AG04450 (cell line): ENCODE results near the gene APOBEC3B. TPM values are rescaled to one million over a fixed set of nuclear protein-coding genes. Genes with fewer than 3 reads are reported as not detected.
"Not testable (repeated sequence)": the region's sequence is repeated elsewhere in the genome, so short reads cannot be mapped to it uniquely, and the experiment has no call there.

Source experiments
- CTCF ChIA-PET: fragments of 300-600, 350-600 bp; formaldehyde crosslinking; extraction: SDS; loops from one replicate; lab custom pipeline; 2022; ENCODE audit warnings: antibody characterized with exemption, inconsistent platforms; lab: Charles Lee
- POLR2A ChIA-PET: fragments of 350-600 bp; formaldehyde crosslinking; extraction: SDS; loops from one replicate; lab custom pipeline; 2021; ENCODE audit warnings: antibody characterized with exemption, inconsistent platforms; lab: Yijun Ruan, JAX
- DNase-seq: peaks from one replicate; pipeline ENCODE4 v3.0.0-alpha.2; 2011; ENCODE audit warnings: low read depth, low spot score
- H3K27ac ChIP-seq: one replicate; pipeline ENCODE4 v1.5.1; 2012; ENCODE audit warnings: low read depth, low read length, control low read depth
- H3K27me3 ChIP-seq: one replicate; pipeline ENCODE4 v1.6.0; 2012; ENCODE audit warnings: low read length; ENCODE audit not compliant: control insufficient read depth, insufficient read depth
- H3K4me3 ChIP-seq: 2 replicates; pipeline ENCODE4 v1.5.1; 2011; ENCODE audit warnings: mild to moderate bottlenecking, low read depth, low read length, control low read depth
- H3K9me3 ChIP-seq: 2 replicates; pipeline ENCODE4 v1.5.1; 2012; ENCODE audit warnings: low read length; ENCODE audit not compliant: control insufficient read depth, insufficient read depth
- CTCF ChIP-seq: IDR thresholded peaks from 2 replicates; pipeline ENCODE4 v1.5.1; 2011; ENCODE audit warnings: low read depth, low read length, control low read depth, inconsistent platforms
- polyA plus RNA-seq: library from polyadenylated mRNA; depleted of rRNA; stranded (reverse); fragments of >200 nt; gene quantifications from 2 replicates; pipeline ENCODE4 v1.2.3, GENCODE V29; 2011

APOBEC3B gene
- polyA plus RNA-seq, 1 experiment = 12.5 TPM

DNA sequence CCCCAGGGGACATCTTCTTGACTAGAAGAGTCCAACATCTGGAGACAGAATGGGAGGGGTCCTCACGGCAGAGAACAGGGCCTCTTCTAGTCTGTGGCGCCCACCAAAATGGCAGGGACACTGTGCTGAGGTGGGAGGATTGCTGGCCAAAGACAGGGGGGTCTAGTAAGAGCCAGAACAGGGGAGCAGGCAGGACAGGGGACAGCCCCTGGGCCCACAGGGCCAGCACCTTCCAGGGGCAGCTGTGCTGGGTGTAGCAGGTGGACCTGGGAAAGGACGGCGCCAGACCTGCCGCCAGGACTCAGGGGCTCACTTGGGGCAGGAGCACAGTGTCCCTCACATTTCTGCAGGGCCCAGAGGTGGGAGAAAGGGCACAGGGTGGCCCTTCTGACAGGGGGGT, 25.6 kb upstream of the APOBEC3B start:
- ChIA-PET CTCF (no interaction called here), POLR2A (no interaction called here)
- no peak overlapping the region for H3K4me3 ChIP-seq
- H3K27ac ChIP-seq = no peak overlapping the region
- TF ChIP-seq CTCF = no peak
- no peak for DNase-seq
- peaks cover 37% of the 10 kb centered on the region for H3K27me3 ChIP-seq
- no peaks in the 10 kb centered on the region; the same call in 1 of the 2 replicates for H3K9me3 ChIP-seq

DNA sequence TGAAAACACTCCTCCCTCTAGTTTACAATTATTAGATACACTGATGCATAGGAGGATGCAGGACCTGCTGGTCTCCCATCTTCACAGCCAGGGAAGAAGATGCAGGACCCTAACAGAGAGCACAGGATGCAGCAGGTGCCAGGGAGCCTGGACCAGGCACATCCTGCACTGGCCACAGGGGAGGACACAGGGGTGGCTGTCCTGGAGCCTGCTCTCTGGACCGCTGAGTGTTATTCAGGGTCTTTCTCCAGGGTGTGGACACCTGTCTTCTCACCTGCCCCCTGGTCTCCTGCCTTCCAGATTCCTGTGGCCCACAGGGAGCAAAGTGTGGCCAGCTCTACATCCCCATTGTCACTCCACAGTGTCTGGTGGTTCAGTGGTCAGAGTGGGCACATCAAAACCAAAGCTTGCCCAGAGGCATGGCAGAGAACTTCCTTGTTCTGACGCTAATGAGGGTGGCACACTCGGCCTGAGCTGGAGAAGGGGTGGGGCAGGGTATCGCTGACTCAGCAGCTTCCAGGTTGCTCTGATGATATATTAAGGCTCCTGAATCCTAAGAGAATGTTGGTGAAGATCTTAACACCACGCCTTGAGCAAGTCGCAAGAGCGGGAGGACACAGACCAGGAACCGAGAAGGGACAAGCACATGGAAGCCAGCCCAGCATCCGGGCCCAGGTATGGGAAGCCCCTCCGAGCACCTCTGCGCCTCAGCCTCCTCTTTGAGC, 24.9 kb upstream of the APOBEC3B start, which contains the start of gene APOBEC3A:
Gene APOBEC3A (plus strand): TSS at position 564 of the 725 bp plus-strand sequence. CDS start 83 bp downstream, at position 647.
- DNase-seq = no peak
- H3K9me3 ChIP-seq = no peaks in the 10 kb centered on the region; the same call in 1 of the 2 replicates
- ChIA-PET CTCF (no interaction called here), POLR2A (no interaction called here)
- H3K4me3 ChIP-seq = no peak within 1 kb of the TSS
- TF ChIP-seq CTCF = no peak
- peaks cover 31% of the 10 kb centered on the region for H3K27me3 ChIP-seq
- H3K27ac ChIP-seq = no peak within 1 kb of the TSS

DNA sequence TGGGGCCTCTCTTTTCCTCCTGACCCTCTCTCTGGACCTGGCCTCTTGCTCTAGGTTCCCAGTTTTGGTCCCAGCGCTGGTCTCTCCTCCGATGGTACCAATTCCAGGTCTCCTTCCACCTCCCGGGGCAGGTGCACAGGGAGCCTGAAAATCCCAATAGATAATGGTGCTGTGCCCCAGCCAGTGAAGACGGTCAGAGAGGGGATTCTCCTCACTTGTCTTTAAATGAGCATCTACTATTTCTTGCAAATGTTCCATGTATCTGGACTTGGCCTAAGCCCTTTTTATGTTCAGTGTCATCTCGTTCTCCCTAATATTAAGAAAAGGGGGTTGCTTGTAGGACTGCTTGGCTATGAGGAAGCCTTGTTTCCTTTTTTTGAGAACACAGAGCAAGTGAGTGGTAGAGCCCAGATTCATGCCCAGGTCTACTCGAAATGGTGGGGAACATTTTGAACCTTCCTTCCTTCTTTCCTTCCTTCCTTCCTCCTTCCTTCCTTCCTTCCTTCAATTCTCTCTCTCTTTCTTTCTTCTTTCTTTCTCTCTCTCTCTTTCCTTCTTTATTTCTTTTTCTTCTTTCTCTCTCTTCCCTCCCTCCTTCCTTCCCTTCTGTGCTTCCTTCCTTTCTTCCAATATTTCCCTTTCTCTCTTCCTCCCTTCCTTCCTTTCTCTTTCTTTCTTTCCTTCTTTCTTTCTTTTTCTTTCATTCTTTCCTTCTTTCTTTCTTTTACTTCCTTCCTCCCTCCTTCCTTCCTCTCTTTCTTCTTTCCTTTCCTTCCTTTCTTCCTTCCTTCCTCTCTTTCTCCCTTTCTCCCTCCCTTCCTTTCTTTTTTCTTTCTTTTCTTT, 24.1 kb upstream of the APOBEC3B start:
- Histone ChIP-seq H3K27ac (no peak overlapping the region), H3K27me3 (peaks cover 25% of the 10 kb centered on the region), H3K9me3 (no peaks in the 10 kb centered on the region; the same call in 1 of the 2 replicates), H3K4me3 (no peak overlapping the region)
- TF ChIP-seq CTCF = no peak
- POLR2A ChIA-PET = no interaction called here
- CTCF ChIA-PET = no interaction called here
- DNase-seq = no peak

DNA sequence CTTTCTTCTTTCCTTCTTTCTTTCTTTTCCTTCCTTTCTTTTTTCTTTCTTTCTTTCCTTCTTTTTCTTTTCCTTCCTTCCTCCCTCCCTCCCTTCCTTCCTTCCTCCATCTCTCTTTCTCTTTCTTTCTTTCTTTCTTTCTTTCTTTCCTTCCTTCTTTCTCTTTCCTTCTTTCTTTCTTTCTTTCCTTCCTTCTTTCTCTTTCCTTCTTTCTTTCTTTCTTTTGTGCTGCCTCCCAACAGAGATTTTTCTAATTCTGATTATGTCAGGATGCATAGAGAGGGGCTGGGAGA, 23.6 kb upstream of the APOBEC3B start:
- POLR2A ChIA-PET, DNase-seq, CTCF ChIA-PET, H3K4me3 ChIP-seq, H3K27ac ChIP-seq, H3K9me3 ChIP-seq: not testable (repeated sequence)
- peaks cover 26% of the 10 kb centered on the region for H3K27me3 ChIP-seq

- TF ChIP-seq CTCF = no peak
- H3K27ac ChIP-seq = no peak overlapping the region
- no peak for DNase-seq
- H3K27me3 ChIP-seq = peaks cover 27% of the 10 kb centered on the region
- CTCF ChIA-PET = no interaction called here
- no peak overlapping the region for H3K4me3 ChIP-seq
- POLR2A ChIA-PET = no interaction called here
- no peaks in the 10 kb centered on the region; the same call in 1 of the 2 replicates for H3K9me3 ChIP-seq
Observed at GRCh38 chr22:38959590-38959989, 22.6 kb upstream of the APOBEC3B start.

DNA sequence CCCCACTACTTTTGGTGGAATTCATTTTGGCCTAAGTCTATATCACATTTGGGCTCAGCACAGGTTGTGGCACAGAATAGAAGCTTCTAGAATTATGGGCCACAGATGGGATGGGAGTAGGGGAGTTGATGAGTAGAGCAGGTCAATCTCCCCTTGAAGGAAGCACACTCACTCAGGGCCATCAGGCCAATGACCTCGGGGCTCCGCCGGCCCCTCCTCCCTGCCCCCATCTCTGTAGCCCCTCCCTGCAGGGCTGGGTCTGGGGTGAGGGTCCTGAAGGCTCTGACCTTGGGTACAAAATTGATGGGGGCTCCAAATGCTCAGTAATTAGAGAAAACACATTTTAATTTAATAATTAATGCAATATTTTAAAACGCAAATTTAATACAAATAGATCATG, 21.5 kb upstream of the APOBEC3B start:
- H3K9me3 ChIP-seq, H3K27ac ChIP-seq, DNase-seq, H3K4me3 ChIP-seq, POLR2A ChIA-PET, CTCF ChIA-PET: not testable (repeated sequence)
- peaks cover 32% of the 10 kb centered on the region for H3K27me3 ChIP-seq

GRCh38 chr22:38963291-38963738, 18.8 kb upstream of the APOBEC3B start:
- H3K4me3 ChIP-seq, DNase-seq, POLR2A ChIA-PET, CTCF ChIA-PET, H3K27ac ChIP-seq, H3K9me3 ChIP-seq: not testable (repeated sequence)
- peaks cover 43% of the 10 kb centered on the region for H3K27me3 ChIP-seq
